Measurements from ENCODE around the gene CACNA1C.
"Not testable (repeated sequence)": the region's sequence is repeated elsewhere in the genome, so short reads cannot be mapped to it uniquely, and the experiment has no call there.

Gene CACNA1C

GRCh38 chr12:2070440-2071045 lies 17.8 kb downstream of the CACNA1C start:
- in situ Hi-C loops (cut with MboI; ENCODE audit: low sequenced_read_pairs): loop anchor here (25.0 kb wide), 1 partner anchor 517 kb away; no protein-coding TSS in a partner anchor

- in situ Hi-C loops (cut with MboI; ENCODE audit: low sequenced_read_pairs): loop anchor here (25.0 kb wide), 1 partner anchor 513 kb away; no protein-coding TSS in a partner anchor
These were observed 22.0 kb downstream of the CACNA1C start for GRCh38 chr12:2074792-2075191.

GRCh38 chr12:2075508-2076195 lies 22.9 kb downstream of the CACNA1C start:
- in situ Hi-C loops (cut with MboI; ENCODE audit: low sequenced_read_pairs): no loop called here

- in situ Hi-C loops (cut with MboI; ENCODE audit: low sequenced_read_pairs): no loop called here
These were observed 23.4 kb downstream of the CACNA1C start for GRCh38 chr12:2076196-2076570.

GRCh38 chr12:2076728-2077127 lies 23.9 kb downstream of the CACNA1C start:
- in situ Hi-C loops (cut with MboI; ENCODE audit: low sequenced_read_pairs): no loop called here

- in situ Hi-C loops (cut with MboI; ENCODE audit: low sequenced_read_pairs): no loop called here
These were observed 27.8 kb downstream of the CACNA1C start for GRCh38 chr12:2080604-2081003.

GRCh38 chr12:2082321-2082720 lies 29.5 kb downstream of the CACNA1C start:
- in situ Hi-C loops (cut with MboI; ENCODE audit: low sequenced_read_pairs): no loop called here

GRCh38 chr12:2083008-2083407 lies 30.2 kb downstream of the CACNA1C start:
- in situ Hi-C loops (cut with MboI; ENCODE audit: low sequenced_read_pairs): no loop called here

- in situ Hi-C loops (cut with MboI; ENCODE audit: low sequenced_read_pairs): no loop called here
These were observed 30.8 kb downstream of the CACNA1C start for GRCh38 chr12:2083561-2083960.

GRCh38 chr12:2084553-2085296 lies 31.9 kb downstream of the CACNA1C start:
- in situ Hi-C loops (cut with MboI; ENCODE audit: low sequenced_read_pairs): no loop called here

GRCh38 chr12:2092354-2092753 lies 39.6 kb downstream of the CACNA1C start:
- in situ Hi-C loops (cut with MboI; ENCODE audit: low sequenced_read_pairs): no loop called here

- in situ Hi-C loops (cut with MboI; ENCODE audit: low sequenced_read_pairs): no loop called here
These were observed 40.1 kb downstream of the CACNA1C start for GRCh38 chr12:2092890-2093289.

GRCh38 chr12:2094597-2094996 lies 41.8 kb downstream of the CACNA1C start:
- in situ Hi-C loops (cut with MboI; ENCODE audit: low sequenced_read_pairs): no loop called here

GRCh38 chr12:2095878-2096277 lies 43.1 kb downstream of the CACNA1C start:
- in situ Hi-C loops (cut with MboI; ENCODE audit: low sequenced_read_pairs): no loop called here

GRCh38 chr12:2097617-2098016 lies 44.8 kb downstream of the CACNA1C start:
- in situ Hi-C loops (cut with MboI; ENCODE audit: low sequenced_read_pairs): no loop called here

- in situ Hi-C loops (cut with MboI; ENCODE audit: low sequenced_read_pairs): no loop called here
These were observed 46.1 kb downstream of the CACNA1C start for GRCh38 chr12:2098852-2099251.

- in situ Hi-C loops (cut with MboI; ENCODE audit: low sequenced_read_pairs): no loop called here
These were observed 46.8 kb downstream of the CACNA1C start for GRCh38 chr12:2099595-2099994.

GRCh38 chr12:2101359-2101758 lies 48.6 kb downstream of the CACNA1C start:
- in situ Hi-C loops (cut with MboI; ENCODE audit: low sequenced_read_pairs): no loop called here

- in situ Hi-C loops (cut with MboI; ENCODE audit: low sequenced_read_pairs): no loop called here
These were observed 49.0 kb downstream of the CACNA1C start for GRCh38 chr12:2101771-2102170.

GRCh38 chr12:2102736-2103135 lies 49.9 kb downstream of the CACNA1C start:
- in situ Hi-C loops (cut with MboI; ENCODE audit: low sequenced_read_pairs): not testable (repeated sequence)

- in situ Hi-C loops (cut with MboI; ENCODE audit: low sequenced_read_pairs): not testable (repeated sequence)
These were observed 52.6 kb downstream of the CACNA1C start for GRCh38 chr12:2105387-2105786.

GRCh38 chr12:2108166-2108565 lies 55.4 kb downstream of the CACNA1C start:
- in situ Hi-C loops (cut with MboI; ENCODE audit: low sequenced_read_pairs): no loop called here

All from HL-60/S4 treated with phorbol 12-myristate 13-acetate at 8.2 ng/mL for 4 days and 3 days (cell line).